ENCODE measurements around the gene SH2B3.
"Not testable (repeated sequence)": the region's sequence is repeated elsewhere in the genome, so short reads cannot be mapped to it uniquely, and the experiment has no call there.

Gene SH2B3

DNA sequence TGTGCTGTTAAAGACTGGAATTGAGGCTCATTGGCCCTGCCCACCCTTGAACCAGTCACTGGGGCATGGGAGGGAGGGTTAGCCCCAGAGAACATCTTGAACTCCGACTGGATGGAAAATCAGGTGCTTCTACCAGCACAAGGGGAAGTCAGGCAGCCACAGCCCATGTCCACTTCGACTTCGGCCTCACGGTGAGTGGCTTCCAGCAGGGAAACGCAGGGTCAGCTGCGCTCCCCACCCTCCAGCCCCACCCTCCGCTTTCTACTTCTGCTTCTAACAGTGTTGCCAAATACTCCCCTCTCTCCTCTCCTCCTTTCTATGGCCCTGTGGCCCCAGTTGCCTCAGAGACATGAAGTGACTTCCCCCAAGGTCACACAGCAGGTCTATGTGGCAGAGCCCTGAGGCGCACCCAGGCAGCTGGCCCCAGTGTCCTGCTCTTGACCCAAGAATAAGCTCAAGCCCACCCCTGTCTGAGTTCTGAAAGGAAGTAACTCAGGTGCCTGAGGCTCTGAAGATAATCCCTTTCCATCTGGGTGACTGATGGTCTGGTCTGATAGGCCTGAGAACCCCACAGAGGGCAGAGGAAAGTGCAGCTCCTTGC lies 11.9 kb upstream of the SH2B3 start:
- Histone ChIP-seq H3K9me3 (ENCODE audit: insufficient read depth, low read length) (no peaks in the 10 kb centered on the region), H3K27ac (ENCODE audit: low read depth, low read length) (no peak overlapping the region), H3K36me3 (ENCODE audit: low read length) (no peaks in the 10 kb centered on the region), H3K79me2 (ENCODE audit: insufficient read depth, low read length) (no peaks in the 10 kb centered on the region), H2AFZ (ENCODE audit: low read depth, low read length, severe bottlenecking) (no peak overlapping the region), H3K4me2 (ENCODE audit: low read depth, low read length, poor library complexity, severe bottlenecking) (no peak overlapping the region), H4K20me1 (ENCODE audit: low read depth, low read length) (no peaks in the 10 kb centered on the region), H3K9ac (ENCODE audit: low read length) (no peak overlapping the region), H3K9me2 (replicated peaks; ENCODE audit: insufficient read depth, low read length) (no peaks in the 10 kb centered on the region), H3K27me3 (ENCODE audit: low read length) (no peaks in the 10 kb centered on the region), H3K4me3 (ENCODE audit: insufficient read depth, low read length, poor library complexity, severe bottlenecking) (no peak overlapping the region), H3F3A (ENCODE audit: insufficient read depth) (no peaks in the 10 kb centered on the region)
- TF ChIP-seq EZH2phosphoT487 (conservative IDR thresholded peaks at IDR 0.05; ENCODE audit: low read length) (no peak), CTCF (IDR thresholded peaks at IDR 0.05; ENCODE audit: insufficient read depth, low read length, poor library complexity, severe bottlenecking) (no peak)

DNA sequence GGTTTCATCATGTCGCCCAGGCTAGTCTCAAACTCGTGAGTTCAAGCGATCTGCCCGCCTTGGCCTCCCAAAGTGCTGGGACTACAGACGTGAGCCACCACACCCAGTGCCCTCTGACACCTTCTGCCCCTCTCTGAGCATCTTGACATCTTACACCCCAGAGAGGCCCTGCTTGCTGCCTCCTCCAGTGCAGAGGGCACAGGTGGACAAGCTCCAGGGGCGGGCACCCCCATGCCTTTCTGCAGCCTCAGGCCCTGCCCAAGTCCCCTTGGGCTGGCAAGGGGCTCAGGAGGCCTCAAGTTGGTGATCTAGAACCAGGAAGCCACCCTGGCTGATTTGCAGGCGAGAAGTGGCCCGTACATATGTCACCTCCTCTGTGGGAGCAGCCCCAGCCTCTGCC lies 11.2 kb upstream of the SH2B3 start:
- TF ChIP-seq CTCF (IDR thresholded peaks at IDR 0.05; ENCODE audit: insufficient read depth, low read length, poor library complexity, severe bottlenecking) (no peak), EZH2phosphoT487 (conservative IDR thresholded peaks at IDR 0.05; ENCODE audit: low read length) (no peak)
- Histone ChIP-seq H3K79me2 (ENCODE audit: insufficient read depth, low read length) (no peaks in the 10 kb centered on the region), H3K27ac (ENCODE audit: low read depth, low read length) (no peak overlapping the region), H3K9me3 (ENCODE audit: insufficient read depth, low read length) (no peaks in the 10 kb centered on the region), H3K4me3 (ENCODE audit: insufficient read depth, low read length, poor library complexity, severe bottlenecking) (no peak overlapping the region), H3K36me3 (ENCODE audit: low read length) (no peaks in the 10 kb centered on the region), H4K20me1 (ENCODE audit: low read depth, low read length) (no peaks in the 10 kb centered on the region), H2AFZ (ENCODE audit: low read depth, low read length, severe bottlenecking) (no peak overlapping the region), H3K9me2 (replicated peaks; ENCODE audit: insufficient read depth, low read length) (no peaks in the 10 kb centered on the region), H3F3A (ENCODE audit: insufficient read depth) (no peaks in the 10 kb centered on the region), H3K4me2 (ENCODE audit: low read depth, low read length, poor library complexity, severe bottlenecking) (no peak overlapping the region), H3K9ac (ENCODE audit: low read length) (no peak overlapping the region), H3K27me3 (ENCODE audit: low read length) (no peaks in the 10 kb centered on the region)

DNA sequence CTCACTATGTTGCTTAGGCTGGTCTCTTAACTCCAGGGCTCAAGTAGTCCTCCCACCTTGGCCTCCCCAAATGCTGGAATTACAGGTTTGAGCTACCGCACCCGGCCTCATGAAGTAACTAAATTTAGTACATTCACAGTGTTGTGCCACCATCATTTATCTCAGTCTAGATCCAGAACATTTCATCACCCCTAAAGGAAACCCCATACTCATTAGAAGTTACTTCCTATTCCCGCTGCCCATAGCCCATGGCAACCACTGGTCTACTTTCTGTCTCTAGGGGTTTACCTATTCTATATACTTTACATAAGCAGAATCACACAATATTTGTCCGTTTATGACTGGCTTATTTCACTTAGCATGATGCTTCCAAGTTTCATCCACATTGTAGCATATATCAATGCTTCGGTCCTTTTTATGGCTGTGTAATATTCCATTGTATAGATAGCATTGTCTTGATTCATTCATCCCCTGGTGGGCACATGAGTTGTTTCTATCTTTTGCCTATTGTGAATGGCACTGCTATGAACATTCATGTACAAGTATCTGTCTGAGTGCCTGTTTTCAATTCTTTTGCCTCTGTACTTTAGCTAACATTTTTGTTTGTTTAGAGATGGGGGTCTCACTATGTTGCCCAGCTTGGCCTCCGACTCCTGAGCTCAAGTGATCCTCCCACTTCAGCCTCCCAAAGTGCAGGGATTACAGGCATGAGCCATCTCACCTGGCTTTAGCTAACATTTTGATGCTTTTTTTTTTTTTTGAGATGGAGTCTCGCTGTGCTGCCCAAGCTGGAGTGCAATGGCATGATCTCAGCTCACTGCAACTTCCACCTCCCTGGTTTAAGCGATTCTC lies 10.2 kb upstream of the SH2B3 start:
- Histone ChIP-seq H3F3A (ENCODE audit: insufficient read depth) (no peaks in the 10 kb centered on the region), H3K9me3 (ENCODE audit: insufficient read depth, low read length) (no peaks in the 10 kb centered on the region), H3K4me3 (ENCODE audit: insufficient read depth, low read length, poor library complexity, severe bottlenecking) (no peak overlapping the region), H3K36me3 (ENCODE audit: low read length) (no peaks in the 10 kb centered on the region), H3K9ac (ENCODE audit: low read length) (no peak overlapping the region), H3K4me2 (ENCODE audit: low read depth, low read length, poor library complexity, severe bottlenecking) (no peak overlapping the region), H2AFZ (ENCODE audit: low read depth, low read length, severe bottlenecking) (no peak overlapping the region), H3K27ac (ENCODE audit: low read depth, low read length) (no peak overlapping the region), H3K79me2 (ENCODE audit: insufficient read depth, low read length) (no peaks in the 10 kb centered on the region), H3K27me3 (ENCODE audit: low read length) (no peaks in the 10 kb centered on the region), H3K9me2 (replicated peaks; ENCODE audit: insufficient read depth, low read length) (no peaks in the 10 kb centered on the region), H4K20me1 (ENCODE audit: low read depth, low read length) (no peaks in the 10 kb centered on the region)
- TF ChIP-seq EZH2phosphoT487 (conservative IDR thresholded peaks at IDR 0.05; ENCODE audit: low read length) (no peak), CTCF (IDR thresholded peaks at IDR 0.05; ENCODE audit: insufficient read depth, low read length, poor library complexity, severe bottlenecking) (no peak)

- not testable (repeated sequence) for H4K20me1 ChIP-seq (ENCODE audit: low read depth, low read length); H3K79me2 ChIP-seq (ENCODE audit: insufficient read depth, low read length); H3K27ac ChIP-seq (ENCODE audit: low read depth, low read length); H3K27me3 ChIP-seq (ENCODE audit: low read length); H3F3A ChIP-seq (ENCODE audit: insufficient read depth); H3K36me3 ChIP-seq (ENCODE audit: low read length); H3K4me2 ChIP-seq (ENCODE audit: low read depth, low read length, poor library complexity, severe bottlenecking); H3K9me2 ChIP-seq (replicated peaks; ENCODE audit: insufficient read depth, low read length); H3K9me3 ChIP-seq (ENCODE audit: insufficient read depth, low read length); H3K4me3 ChIP-seq (ENCODE audit: insufficient read depth, low read length, poor library complexity, severe bottlenecking); H2AFZ ChIP-seq (ENCODE audit: low read depth, low read length, severe bottlenecking); H3K9ac ChIP-seq (ENCODE audit: low read length)
Measured at GRCh38 chr12:111396271-111396670, 9.5 kb upstream of the SH2B3 start.

All from SU-DHL-6 (cell line).